Right lobe of liver (tissue), 6 donors: ENCODE data around the gene OPTC. TPM values are rescaled to one million over a fixed set of nuclear protein-coding genes. Genes with fewer than 3 reads are reported as not detected.

Experiments used
- ATAC-seq, 4 donors: fragments of 200-7000 bp; cut with Tn5 transposase; one replicate each; pipeline ENCODE4 v1.9.1; 2020; ENCODE audit warnings: mild to moderate bottlenecking in 4 of 4, moderate library complexity in 4 of 4
- DNase-seq, 3 donors: peaks; one replicate each; pipeline ENCODE4 v3.0.0-alpha.2; 2020
- H3K27ac ChIP-seq, 3 donors: fragments of 200-600 bp; one replicate each; pipeline ENCODE4 v1.8.0; 2022
- H3K27me3 ChIP-seq, 2 donors: fragments of 200-600 bp; one replicate each; pipeline ENCODE4 v1.8.0; 2022
- H3K36me3 ChIP-seq, 4 donors: fragments of 200-600 bp; sonication (generic) in 1 of 4; one replicate each; pipeline versions ENCODE4 v1.5.1 to v1.8.0; 2017 to 2022; ENCODE audit warnings: control low read depth in 1 of 4
- H3K4me1 ChIP-seq, 4 donors: fragments of 200-600 bp; sonication (generic) in 1 of 4; one replicate each; pipeline versions ENCODE4 v1.5.1 to v1.8.0; 2017 to 2022; ENCODE audit warnings: control low read depth in 1 of 4
- H3K4me3 ChIP-seq, 3 donors: fragments of 200-600 bp; one replicate each; pipeline ENCODE4 v1.8.0; 2022
- H3K9me3 ChIP-seq, 4 donors: fragments of 200-600 bp; sonication (generic) in 1 of 4; one replicate each; pipeline versions ENCODE4 v1.5.1 to v1.8.0; 2017 to 2022; ENCODE audit warnings: control low read depth in 1 of 4
- CTCF ChIP-seq, 4 donors: fragments of 200-600 bp in 3 of 4; fragments of 450-650 bp in 1 of 4; IDR thresholded peaks; one replicate each; pipeline versions ENCODE4 v1.5.1 to v1.8.0; 2016 to 2022; ENCODE audit warnings: antibody characterized with exemption in 4 of 4, mild to moderate bottlenecking in 2 of 4
- POLR2A ChIP-seq: fragments of 450-650 bp; IDR thresholded peaks from one replicate; pipeline ENCODE4 v1.6.1; 2017; ENCODE audit warnings: antibody characterized with exemption, mild to moderate bottlenecking
- WGBS: methylation state at CpG from one replicate; pipeline ENCODE4 v1.1.6; 2018; ENCODE audit warnings: low coverage, low lambda C conversion rate; ENCODE audit not compliant: insufficient coverage; ENCODE audit errors: missing lambda C conversion rate; 5-methylcytosine and 5-hydroxymethylcytosine counted together
- intact Hi-C, 2 donors: fragments of 100-400 bp; cut with DNase I; formaldehyde crosslinking; loops; one replicate each; pipeline versions ENCODE4 v1.11.2 to v1.14.1; 2022
- total RNA-seq, 6 experiments: library from RNA; depleted of rRNA in 2 of 6; stranded (reverse); fragments of >200 nt in 2 of 6; fragmentation: NEBNext Ultra II Directional in 3 of 6; extraction: Animal tissue kit (Norgen Biotek cat#: 25700) in 3 of 6; gene quantifications; one replicate each; pipeline versions ENCODE4 v1.1.0 to v1.2.4, GENCODE V29; 2016 to 2023
- donor health status: DM: no; HTN: yes; CAD: no.
- donor health status: DM: no; HTN: no; CAD: no.
- donor health status: DM: no; HTN: no; CAD: no.
- donor health status: DM: no; HTN: yes; CAD: no.
- donor health status: DM: no; HTN: yes; CAD: no.

OPTC gene
- total RNA-seq, 6 experiments from 2014 or later: not detected

GRCh38 chr1:203554071-203554470 is 60.1 kb downstream of the OPTC start:
- Histone ChIP-seq H3K4me1 (no peaks in the 10 kb centered on the region), H3K9me3 (no peaks in the 10 kb centered on the region), H3K36me3 (no peaks in the 10 kb centered on the region), H3K4me3 (no peak overlapping the region), H3K27ac (no peak overlapping the region), H3K27me3 (no peaks in the 10 kb centered on the region)
- 80% methylated on average over 3 of the region's 3 CpGs for WGBS
- DNase-seq (no peak), ATAC-seq (no peak)
- intact Hi-C loops: no loop called here
- TF ChIP-seq CTCF (IDR thresholded peaks at IDR 0.05) (no peak), POLR2A (no peak)

- Histone ChIP-seq H3K27ac (no peak overlapping the region), H3K27me3 (no peaks in the 10 kb centered on the region), H3K4me3 (no peak overlapping the region), H3K36me3 (no peaks in the 10 kb centered on the region), H3K9me3 (no peaks in the 10 kb centered on the region), H3K4me1 (no peaks in the 10 kb centered on the region)
- no peak for DNase-seq
- WGBS: 89% methylated on average over 5 of the region's 8 CpGs
- intact Hi-C loops: no loop called here
- TF ChIP-seq POLR2A (no peak), CTCF (IDR thresholded peaks at IDR 0.05) (no peak)
- no peak for ATAC-seq
Measured at GRCh38 chr1:203555076-203555475, 61.1 kb downstream of the OPTC start.

- Histone ChIP-seq H3K36me3 (no peaks in the 10 kb centered on the region), H3K27me3 (no peaks in the 10 kb centered on the region), H3K9me3 (no peaks in the 10 kb centered on the region), H3K27ac (no peak overlapping the region), H3K4me1 (no peaks in the 10 kb centered on the region), H3K4me3 (no peak overlapping the region)
- 93% methylated on average over 2 of the region's 7 CpGs for WGBS
- intact Hi-C loops: no loop called here
- no peak for DNase-seq
- ATAC-seq: no peak
- TF ChIP-seq POLR2A (no peak), CTCF (IDR thresholded peaks at IDR 0.05) (no peak)
Measured at GRCh38 chr1:203555511-203556046, 61.6 kb downstream of the OPTC start.

GRCh38 chr1:203556047-203556851 is 62.3 kb downstream of the OPTC start:
- Histone ChIP-seq H3K27me3 (no peaks in the 10 kb centered on the region), H3K27ac (no peak overlapping the region), H3K9me3 (no peaks in the 10 kb centered on the region), H3K4me1 (no peaks in the 10 kb centered on the region), H3K36me3 (no peaks in the 10 kb centered on the region), H3K4me3 (no peak overlapping the region)
- 87% methylated on average over 13 of the region's 16 CpGs for WGBS
- no peak for DNase-seq
- no peak for ATAC-seq
- TF ChIP-seq CTCF (IDR thresholded peaks at IDR 0.05): no peak
- intact Hi-C loops: no loop called here
